Effector memory CD8-positive, alpha-beta T cell (primary cell): Measurements from ENCODE around the gene TNK1.

Experiments
- ATAC-seq: fragments of 150-1000 bp; cut with Tn5 transposase; replicated peaks from 2 replicates; pipeline ENCODE4 v1.10.0; 2021; ENCODE audit warnings: mild to moderate bottlenecking, moderate library complexity
- DNase-seq, 3 experiments: peaks; one replicate each; pipeline ENCODE4 v3.0.0; 2021
- H3K27ac Mint-ChIP-seq, 2 donors: one replicate each; pipeline ENCODE4 v1.8.0; 2022; ENCODE audit warnings: mild to moderate bottlenecking in 2 of 2, mixed read lengths in 2 of 2, moderate library complexity in 2 of 2
- H3K27me3 Mint-ChIP-seq, 2 donors: one replicate each; pipeline ENCODE4 v1.8.0; 2022; ENCODE audit warnings: mixed read lengths in 2 of 2
- H3K36me3 Mint-ChIP-seq: one replicate; pipeline ENCODE4 v1.8.0; 2022; ENCODE audit warnings: mild to moderate bottlenecking, moderate library complexity, mixed read lengths; ENCODE audit not compliant: insufficient read depth
- H3K4me1 Mint-ChIP-seq, 2 donors: one replicate each; pipeline ENCODE4 v1.8.0; 2022; ENCODE audit warnings: low read depth in 2 of 2, mixed read lengths in 2 of 2
- H3K4me3 Mint-ChIP-seq, 2 donors: one replicate each; pipeline ENCODE4 v1.8.0; 2022; ENCODE audit warnings: mild to moderate bottlenecking in 2 of 2, mixed read lengths in 2 of 2, moderate library complexity in 2 of 2
- H3K9me3 Mint-ChIP-seq, 2 donors: one replicate each; pipeline ENCODE4 v1.8.0; 2022; ENCODE audit warnings: mixed read lengths in 2 of 2

The TNK1 gene

GRCh38 chr17:7347630-7348477, 33.0 kb upstream of the TNK1 start:
- Mint-ChIP-seq H3K27ac (peak overlapping the region; percentile 84 to 90), H3K27me3 (no peaks in the 10 kb centered on the region), H3K9me3 (no peaks in the 10 kb centered on the region), H3K4me3 (no peak overlapping the region), H3K36me3 (peaks cover 69% of the 10 kb centered on the region), H3K4me1 (peaks cover 27 to 36% of the 10 kb centered on the region in 2 donors)
- ATAC-seq (no peak), DNase-seq (no peak)

DNA sequence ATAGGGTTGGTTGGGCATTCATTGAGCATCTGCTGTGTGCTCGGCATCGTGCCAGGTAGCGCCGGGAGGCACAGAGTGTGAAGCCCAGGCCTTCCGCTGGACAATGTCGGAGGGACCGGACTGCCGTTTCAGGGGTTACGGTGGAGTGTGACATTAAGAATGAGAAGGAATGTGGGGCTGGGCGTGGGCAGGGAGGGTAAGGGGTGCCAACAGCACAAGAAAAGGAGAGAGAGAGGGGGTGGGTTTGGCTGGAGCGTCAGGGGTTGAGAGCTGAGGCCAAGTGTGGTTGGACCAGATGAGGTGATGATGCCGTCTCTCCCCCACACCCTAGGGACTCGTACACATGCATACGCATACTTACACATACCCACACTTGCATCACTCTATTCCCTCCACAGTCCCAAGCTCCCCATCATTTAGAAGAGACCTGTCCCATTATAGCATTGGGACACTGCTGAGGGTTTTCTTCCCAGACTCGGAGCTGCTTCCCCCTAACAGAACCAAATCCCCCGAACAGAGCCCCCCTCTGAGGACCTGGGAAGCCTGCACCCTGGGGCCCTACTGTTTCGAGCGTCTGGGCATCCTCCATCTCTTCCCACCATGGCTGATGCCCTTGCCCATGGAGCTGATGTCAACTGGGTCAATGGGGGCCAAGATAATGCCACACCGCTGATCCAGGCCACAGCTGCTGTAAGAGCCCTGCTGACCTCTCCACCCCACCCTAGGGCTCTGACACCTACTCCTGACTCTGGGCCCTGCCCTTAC, 32.2 kb upstream of the TNK1 start:
- H3K27me3 Mint-ChIP-seq, result no peaks in the 10 kb centered on the region
- ATAC-seq (no peak), DNase-seq (no peak)
- no peaks in the 10 kb centered on the region for H3K9me3 Mint-ChIP-seq
- no peak overlapping the region for H3K4me3 Mint-ChIP-seq
- H3K4me1 Mint-ChIP-seq, result peaks cover 33 to 36% of the 10 kb centered on the region in 2 donors
- peak overlapping the region; percentile 84 to 90 for H3K27ac Mint-ChIP-seq
- peaks cover 61% of the 10 kb centered on the region for H3K36me3 Mint-ChIP-seq

GRCh38 chr17:7351665-7352502, 29.0 kb upstream of the TNK1 start, which contains the start of gene KCTD11:
Gene KCTD11 (plus strand): TSS chr17:7352162.
- peak within 1 kb of the TSS; percentile 84 to 92 for H3K4me3 Mint-ChIP-seq
- no peaks in the 10 kb centered on the region for H3K9me3 Mint-ChIP-seq
- ATAC-seq, result peak; percentile 66
- H3K4me1 Mint-ChIP-seq, result peaks cover 46 to 48% of the 10 kb centered on the region in 2 donors
- peak within 1 kb of the TSS; percentile 90 to 91 for H3K27ac Mint-ChIP-seq
- peaks cover 36% of the 10 kb centered on the region for H3K36me3 Mint-ChIP-seq
- DNase-seq, result peak; percentile 72 to 75 (median 73)
- H3K27me3 Mint-ChIP-seq, result no peaks in the 10 kb centered on the region

- Mint-ChIP-seq H3K4me1 (peaks cover 46% of the 10 kb centered on the region in 2 donors), H3K36me3 (peaks cover 31% of the 10 kb centered on the region), H3K9me3 (no peaks in the 10 kb centered on the region), H3K4me3 (peak overlapping the region; percentile 84 to 92), H3K27ac (peak overlapping the region; percentile 88 to 91), H3K27me3 (no peaks in the 10 kb centered on the region)
- ATAC-seq (no peak), DNase-seq (no peak)
These were observed 28.4 kb upstream of the TNK1 start for GRCh38 chr17:7352503-7352889.

DNA sequence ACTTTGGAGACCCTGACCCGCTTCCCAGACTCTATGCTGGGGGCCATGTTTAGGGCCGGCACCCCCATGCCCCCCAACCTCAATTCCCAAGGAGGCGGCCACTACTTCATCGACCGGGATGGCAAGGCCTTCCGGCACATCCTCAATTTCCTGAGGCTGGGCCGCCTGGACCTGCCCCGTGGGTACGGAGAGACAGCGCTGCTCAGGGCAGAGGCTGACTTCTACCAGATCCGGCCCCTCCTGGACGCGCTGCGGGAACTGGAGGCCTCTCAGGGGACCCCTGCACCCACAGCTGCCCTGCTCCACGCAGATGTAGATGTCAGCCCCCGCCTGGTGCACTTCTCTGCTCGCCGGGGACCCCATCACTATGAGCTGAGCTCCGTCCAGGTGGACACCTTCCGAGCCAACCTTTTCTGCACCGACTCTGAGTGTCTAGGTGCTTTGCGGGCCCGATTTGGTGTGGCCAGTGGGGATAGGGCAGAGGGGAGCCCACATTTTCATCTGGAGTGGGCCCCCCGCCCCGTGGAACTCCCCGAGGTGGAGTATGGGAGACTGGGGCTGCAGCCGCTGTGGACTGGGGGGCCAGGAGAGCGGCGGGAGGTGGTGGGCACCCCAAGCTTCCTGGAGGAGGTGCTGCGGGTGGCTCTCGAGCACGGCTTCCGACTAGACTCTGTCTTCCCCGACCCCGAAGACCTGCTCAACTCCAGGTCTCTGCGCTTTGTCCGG, 27.8 kb upstream of the TNK1 start:
- H3K27me3 Mint-ChIP-seq, result no peaks in the 10 kb centered on the region
- H3K36me3 Mint-ChIP-seq, result peaks cover 29% of the 10 kb centered on the region
- peak overlapping the region; percentile 84 to 92 for H3K4me3 Mint-ChIP-seq
- H3K4me1 Mint-ChIP-seq, result peaks cover 45 to 46% of the 10 kb centered on the region in 2 donors
- DNase-seq (no peak), ATAC-seq (no peak)
- peak overlapping the region; percentile 88 to 91 for H3K27ac Mint-ChIP-seq
- H3K9me3 Mint-ChIP-seq, result no peaks in the 10 kb centered on the region

DNA sequence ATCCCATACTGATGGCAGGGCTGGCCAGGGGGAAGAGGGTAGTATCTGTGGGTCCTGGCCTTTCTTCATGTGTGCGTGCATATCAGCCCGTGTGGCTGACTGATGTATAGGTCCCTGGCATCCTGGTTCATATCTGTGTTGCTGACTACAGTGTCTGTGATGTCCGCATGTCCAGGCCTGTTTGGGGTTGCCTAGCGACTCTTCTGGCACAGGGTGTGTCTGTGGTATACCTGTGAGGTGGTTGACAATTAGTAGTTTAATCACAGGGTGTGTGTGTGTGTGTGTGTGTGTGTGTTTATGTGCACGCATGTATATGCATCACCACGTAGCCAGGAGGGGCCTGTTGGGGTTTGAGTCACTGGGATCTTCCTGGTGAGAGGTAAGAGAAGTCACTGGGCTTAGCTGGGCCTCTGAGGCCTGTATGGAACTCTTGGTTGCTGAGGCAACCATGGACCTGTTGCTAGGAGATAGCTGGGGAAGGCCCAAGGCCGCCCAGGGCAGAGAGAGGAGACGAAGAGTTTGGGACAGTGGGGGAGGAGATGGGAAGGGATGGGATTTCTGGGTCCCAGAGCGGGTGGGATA, 26.5 kb upstream of the TNK1 start:
- no peak for ATAC-seq
- H3K27ac Mint-ChIP-seq, result peak overlapping the region; percentile 63 to 91
- DNase-seq, result no peak
- H3K9me3 Mint-ChIP-seq, result no peaks in the 10 kb centered on the region
- H3K4me1 Mint-ChIP-seq, result peaks cover 38% of the 10 kb centered on the region in 2 donors
- H3K36me3 Mint-ChIP-seq, result peaks cover 29% of the 10 kb centered on the region
- no peaks in the 10 kb centered on the region for H3K27me3 Mint-ChIP-seq
- H3K4me3 Mint-ChIP-seq, result no peak overlapping the region

- peak within 1 kb of the TSS in 1 of 2 donors; percentile 92 for H3K4me3 Mint-ChIP-seq
- H3K27ac Mint-ChIP-seq, result peak within 1 kb of the TSS; percentile 63 to 91
- no peaks in the 10 kb centered on the region for H3K27me3 Mint-ChIP-seq
- peaks cover 23% of the 10 kb centered on the region for H3K36me3 Mint-ChIP-seq
- ATAC-seq, result no peak
- peaks cover 32 to 34% of the 10 kb centered on the region in 2 donors for H3K4me1 Mint-ChIP-seq
- DNase-seq, result no peak
- no peaks in the 10 kb centered on the region for H3K9me3 Mint-ChIP-seq
These were observed 25.8 kb upstream of the TNK1 start, which contains the start of gene TMEM95 for GRCh38 chr17:7355053-7355452. Gene TMEM95 (plus strand): TSS chr17:7355156. CDS start chr17:7355205, 49 bp downstream.

- no peak overlapping the region for H3K4me3 Mint-ChIP-seq
- no peaks in the 10 kb centered on the region for H3K27me3 Mint-ChIP-seq
- H3K36me3 Mint-ChIP-seq, result peaks cover 17% of the 10 kb centered on the region
- DNase-seq (no peak), ATAC-seq (no peak)
- H3K9me3 Mint-ChIP-seq, result no peaks in the 10 kb centered on the region
- peak overlapping the region in 1 of 2 donors; percentile 57 for H3K27ac Mint-ChIP-seq
- peaks cover 31 to 32% of the 10 kb centered on the region in 2 donors for H3K4me1 Mint-ChIP-seq
These were observed 25.3 kb upstream of the TNK1 start for GRCh38 chr17:7355573-7355972.

DNA sequence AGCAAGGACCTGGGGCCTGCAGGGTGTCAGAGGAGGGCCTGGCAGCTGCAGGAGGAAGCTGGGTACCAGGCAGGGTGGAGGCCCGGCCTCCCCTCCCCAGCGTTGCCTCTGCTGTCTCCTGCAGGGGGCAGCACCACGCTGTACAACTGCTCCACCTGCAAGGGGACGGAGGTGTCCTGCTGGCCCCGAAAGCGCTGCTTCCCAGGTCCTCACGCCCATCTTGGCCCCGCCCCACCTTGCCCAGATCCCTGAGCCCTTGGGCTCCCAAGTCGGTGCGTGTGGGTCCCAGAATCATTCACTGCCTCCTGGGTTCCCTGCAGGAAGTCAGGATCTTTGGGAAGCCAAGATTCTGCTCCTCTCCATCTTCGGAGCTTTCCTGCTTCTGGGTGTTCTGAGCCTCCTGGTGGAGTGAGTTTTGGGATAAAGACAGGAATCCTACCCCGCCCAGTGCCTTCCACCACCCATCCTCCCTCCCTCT, 24.8 kb upstream of the TNK1 start:
- no peaks in the 10 kb centered on the region for H3K9me3 Mint-ChIP-seq
- H3K27me3 Mint-ChIP-seq, result no peaks in the 10 kb centered on the region
- ATAC-seq (peak; percentile 49), DNase-seq (peak; percentile 79 to 82 (median 81))
- H3K4me1 Mint-ChIP-seq, result peaks cover 30 to 32% of the 10 kb centered on the region in 2 donors
- H3K4me3 Mint-ChIP-seq, result no peak overlapping the region
- peaks cover 12% of the 10 kb centered on the region for H3K36me3 Mint-ChIP-seq
- H3K27ac Mint-ChIP-seq, result peak overlapping the region in 1 of 2 donors; percentile 57

DNA sequence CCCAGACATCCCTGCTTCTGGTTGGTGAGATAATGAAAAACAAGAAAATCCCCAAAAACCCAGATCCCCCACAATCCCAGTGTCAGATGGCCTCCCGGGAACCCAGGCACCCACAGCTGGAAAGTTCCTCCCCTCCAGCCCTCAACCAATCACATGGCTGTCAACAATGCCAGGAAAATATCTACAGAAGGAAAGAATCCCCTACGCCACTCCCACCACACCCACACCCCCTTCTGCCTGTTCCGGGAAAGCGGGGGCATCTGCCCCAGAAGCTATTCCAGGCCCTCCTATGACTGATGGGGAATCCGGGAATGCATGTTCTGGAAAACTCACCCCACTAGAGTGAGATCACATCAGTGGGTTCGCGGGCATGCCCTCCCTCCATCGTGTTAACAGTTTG, 24.1 kb upstream of the TNK1 start:
- no peak overlapping the region for H3K4me3 Mint-ChIP-seq
- no peak overlapping the region for H3K27ac Mint-ChIP-seq

DNA sequence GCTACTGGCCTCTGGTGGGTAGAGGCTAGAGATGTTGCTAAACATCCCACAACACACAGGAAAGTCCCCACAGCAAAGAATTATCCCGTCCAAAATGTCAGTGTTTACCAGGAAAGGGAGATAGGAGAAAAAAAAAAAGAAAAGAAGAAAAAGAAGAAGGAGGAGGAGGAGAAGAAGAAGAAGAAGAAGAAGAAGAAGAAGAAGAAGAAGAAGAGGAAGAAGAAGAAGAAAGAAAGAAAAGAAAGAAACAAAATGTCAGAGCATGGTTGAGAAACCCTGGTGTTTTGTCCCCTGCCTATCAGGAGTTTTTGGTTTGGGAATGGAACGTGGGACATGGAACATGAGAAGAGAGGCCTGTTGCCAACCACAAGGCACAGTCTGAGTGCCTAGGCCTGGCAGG, 23.5 kb upstream of the TNK1 start:
- ATAC-seq, result no peak
- H3K27me3 Mint-ChIP-seq, result peaks cover 10 to 12% of the 10 kb centered on the region in 2 donors
- no peaks in the 10 kb centered on the region for H3K9me3 Mint-ChIP-seq
- H3K4me3 Mint-ChIP-seq, result no peak overlapping the region
- peaks cover 6% of the 10 kb centered on the region for H3K36me3 Mint-ChIP-seq
- DNase-seq, result no peak
- peaks cover 26 to 29% of the 10 kb centered on the region in 2 donors for H3K4me1 Mint-ChIP-seq
- H3K27ac Mint-ChIP-seq, result no peak overlapping the region

More for the DNA sequence above, 24.1 kb upstream of the TNK1 start:
- Mint-ChIP-seq H3K27me3 (peaks cover 5 to 6% of the 10 kb centered on the region in 2 donors), H3K9me3 (no peaks in the 10 kb centered on the region), H3K4me1 (peaks cover 27 to 32% of the 10 kb centered on the region in 2 donors), H3K36me3 (peaks cover 8% of the 10 kb centered on the region)
- DNase-seq (no peak), ATAC-seq (no peak)

GRCh38 chr17:7361906-7362305, 19.0 kb upstream of the TNK1 start:
- Mint-ChIP-seq H3K27ac (no peak overlapping the region), H3K9me3 (no peaks in the 10 kb centered on the region)

More at GRCh38 chr17:7361906-7362305, 19.0 kb upstream of the TNK1 start:
- no peak overlapping the region for H3K4me3 Mint-ChIP-seq
- no peaks in the 10 kb centered on the region for H3K4me1 Mint-ChIP-seq
- ATAC-seq, result no peak
- peaks cover 10 to 19% of the 10 kb centered on the region in 2 donors for H3K27me3 Mint-ChIP-seq
- no peak for DNase-seq
- H3K36me3 Mint-ChIP-seq, result peaks cover 2% of the 10 kb centered on the region
